Measurements from ENCODE around the gene SSR4. TPM values are rescaled to one million over a fixed set of nuclear protein-coding genes. Genes with fewer than 3 reads are reported as not detected.
A peak's percentile ranks its signal among the peaks of the same experiment; 100 is the strongest.

Gene SSR4
- total RNA-seq, 1 donor from 2014 or later: 243 TPM

DNA sequence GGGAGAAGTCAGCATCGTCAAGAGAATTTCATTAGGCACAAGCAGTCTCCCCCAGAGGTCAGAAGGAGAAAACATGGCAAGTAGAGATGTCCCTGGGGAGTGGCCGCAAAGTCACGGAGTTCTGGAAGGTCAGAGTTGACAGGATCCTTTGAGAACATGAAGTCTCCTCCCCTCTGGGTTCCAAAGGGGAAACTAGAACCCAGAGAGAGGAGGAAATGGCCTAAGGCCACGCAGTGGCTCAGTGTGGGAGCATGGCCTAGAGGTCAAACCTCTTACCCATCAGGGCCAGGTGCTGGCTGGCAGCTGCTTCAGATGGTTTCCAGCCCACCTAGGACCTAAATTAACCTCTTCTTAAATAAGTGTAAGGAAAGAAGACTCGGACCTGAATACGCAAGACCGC lies 1.2 kb upstream of the SSR4 start:
- no peak for DNase-seq (ENCODE audit: low spot score, unreplicated experiment)
- Mint-ChIP-seq H3K4me1 (ENCODE audit: low read depth) (peaks cover 9% of the 10 kb centered on the region), H3K9me3 (ENCODE audit: low read depth) (peaks cover 3% of the 10 kb centered on the region), H3K36me3 (ENCODE audit: insufficient read depth) (peaks cover 4% of the 10 kb centered on the region), H3K27ac (peak overlapping the region; percentile 84), H3K4me3 (ENCODE audit: low read depth) (peak overlapping the region; percentile 91), H3K27me3 (no peaks in the 10 kb centered on the region)
- TF ChIP-seq, protein P1, sequence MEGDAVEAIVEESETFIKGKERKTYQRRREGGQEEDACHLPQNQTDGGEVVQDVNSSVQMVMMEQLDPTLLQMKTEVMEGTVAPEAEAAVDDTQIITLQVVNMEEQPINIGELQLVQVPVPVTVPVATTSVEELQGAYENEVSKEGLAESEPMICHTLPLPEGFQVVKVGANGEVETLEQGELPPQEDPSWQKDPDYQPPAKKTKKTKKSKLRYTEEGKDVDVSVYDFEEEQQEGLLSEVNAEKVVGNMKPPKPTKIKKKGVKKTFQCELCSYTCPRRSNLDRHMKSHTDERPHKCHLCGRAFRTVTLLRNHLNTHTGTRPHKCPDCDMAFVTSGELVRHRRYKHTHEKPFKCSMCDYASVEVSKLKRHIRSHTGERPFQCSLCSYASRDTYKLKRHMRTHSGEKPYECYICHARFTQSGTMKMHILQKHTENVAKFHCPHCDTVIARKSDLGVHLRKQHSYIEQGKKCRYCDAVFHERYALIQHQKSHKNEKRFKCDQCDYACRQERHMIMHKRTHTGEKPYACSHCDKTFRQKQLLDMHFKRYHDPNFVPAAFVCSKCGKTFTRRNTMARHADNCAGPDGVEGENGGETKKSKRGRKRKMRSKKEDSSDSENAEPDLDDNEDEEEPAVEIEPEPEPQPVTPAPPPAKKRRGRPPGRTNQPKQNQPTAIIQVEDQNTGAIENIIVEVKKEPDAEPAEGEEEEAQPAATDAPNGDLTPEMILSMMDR (IDR thresholded peaks at IDR 0.05; ENCODE audit: unreplicated experiment): no peak

DNA sequence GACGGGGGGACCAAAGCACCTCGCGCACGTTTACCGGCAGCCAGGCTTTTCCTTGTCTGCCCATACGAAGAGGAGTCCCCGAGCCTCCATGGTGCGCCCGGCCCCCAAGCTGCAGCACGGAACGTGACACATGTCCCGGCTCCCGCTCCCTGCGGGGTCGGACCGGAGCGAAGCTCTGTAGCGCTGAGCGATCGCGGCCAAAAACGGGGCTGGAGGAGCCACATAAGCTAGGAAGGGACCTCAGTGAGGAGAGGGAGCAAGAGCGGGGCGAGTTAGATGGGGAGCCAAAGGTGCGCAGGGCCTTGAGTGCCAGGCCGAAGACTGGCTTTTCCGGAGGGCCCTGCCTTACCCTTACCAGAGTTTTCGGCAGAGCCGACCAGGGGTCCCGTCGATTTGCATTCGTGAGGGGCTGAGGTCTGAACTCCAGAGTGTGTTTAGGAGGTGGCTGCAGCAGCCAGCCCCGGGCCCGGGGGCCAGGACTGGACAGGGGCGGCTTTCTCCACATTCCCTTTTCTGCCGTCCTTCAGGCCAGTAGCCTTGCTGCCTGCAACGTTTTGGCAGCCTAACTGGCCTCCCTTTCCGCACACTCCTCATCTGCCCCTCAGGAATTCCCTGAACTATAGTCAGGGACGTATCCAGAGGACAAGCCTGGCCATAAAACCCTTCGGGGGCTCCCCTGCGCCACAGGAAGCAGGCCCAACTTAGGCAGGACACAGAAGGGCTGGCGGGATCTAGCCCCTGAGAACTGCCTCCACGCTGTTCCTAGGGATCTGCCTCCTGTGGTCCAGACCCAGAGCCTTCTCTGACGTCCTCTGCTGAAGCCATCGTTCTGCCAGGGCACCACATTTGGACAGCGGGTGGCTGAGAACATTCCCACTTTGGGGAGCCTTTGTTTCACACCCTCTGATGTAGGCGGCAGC lies 689 bp downstream of the SSR4 start:
- TF ChIP-seq, protein P1 (IDR thresholded peaks at IDR 0.05; ENCODE audit: unreplicated experiment): no peak
- H3K4me1 Mint-ChIP-seq (ENCODE audit: low read depth): peaks cover 9% of the 10 kb centered on the region
- no peak for DNase-seq (ENCODE audit: low spot score, unreplicated experiment)
- peaks cover 3% of the 10 kb centered on the region for H3K9me3 Mint-ChIP-seq (ENCODE audit: low read depth)
- H3K27ac Mint-ChIP-seq: peak overlapping the region; percentile 89
- peak overlapping the region; percentile 91 for H3K4me3 Mint-ChIP-seq (ENCODE audit: low read depth)
- peaks cover 2% of the 10 kb centered on the region for H3K36me3 Mint-ChIP-seq (ENCODE audit: insufficient read depth)
- no peaks in the 10 kb centered on the region for H3K27me3 Mint-ChIP-seq

DNA sequence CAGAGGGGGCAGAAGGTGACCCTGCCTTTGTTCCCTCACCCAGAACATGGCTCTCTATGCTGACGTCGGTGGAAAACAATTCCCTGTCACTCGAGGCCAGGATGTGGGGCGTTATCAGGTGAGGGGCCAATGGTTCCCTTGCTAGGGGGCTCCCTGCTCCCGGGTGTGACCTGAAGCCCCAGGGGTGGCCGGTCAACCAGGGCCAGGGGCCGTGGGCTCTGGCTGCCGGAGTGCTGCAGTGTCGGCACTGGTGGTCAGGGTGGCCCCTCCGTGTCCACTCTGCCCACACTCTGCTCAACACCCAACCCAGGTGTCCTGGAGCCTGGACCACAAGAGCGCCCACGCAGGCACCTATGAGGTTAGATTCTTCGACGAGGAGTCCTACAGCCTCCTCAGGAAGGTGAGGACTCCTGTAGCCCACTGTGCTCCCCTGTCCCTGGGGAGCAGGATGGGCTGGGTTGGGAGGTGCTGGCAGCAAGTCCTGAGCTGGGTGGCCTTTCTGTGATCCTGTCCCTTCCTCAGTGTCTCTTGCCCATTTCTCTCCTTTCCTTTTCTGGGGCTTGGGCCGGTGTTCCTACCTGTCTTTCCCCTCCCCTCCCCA lies 3.0 kb downstream of the SSR4 start:
- Mint-ChIP-seq H3K4me1 (ENCODE audit: low read depth) (peaks cover 9% of the 10 kb centered on the region), H3K27ac (no peak overlapping the region), H3K36me3 (ENCODE audit: insufficient read depth) (peaks cover 2% of the 10 kb centered on the region), H3K4me3 (ENCODE audit: low read depth) (no peak overlapping the region), H3K9me3 (ENCODE audit: low read depth) (no peaks in the 10 kb centered on the region), H3K27me3 (no peaks in the 10 kb centered on the region)
- TF ChIP-seq, protein P1 (IDR thresholded peaks at IDR 0.05; ENCODE audit: unreplicated experiment): no peak
- DNase-seq (ENCODE audit: low spot score, unreplicated experiment): no peak

DNA sequence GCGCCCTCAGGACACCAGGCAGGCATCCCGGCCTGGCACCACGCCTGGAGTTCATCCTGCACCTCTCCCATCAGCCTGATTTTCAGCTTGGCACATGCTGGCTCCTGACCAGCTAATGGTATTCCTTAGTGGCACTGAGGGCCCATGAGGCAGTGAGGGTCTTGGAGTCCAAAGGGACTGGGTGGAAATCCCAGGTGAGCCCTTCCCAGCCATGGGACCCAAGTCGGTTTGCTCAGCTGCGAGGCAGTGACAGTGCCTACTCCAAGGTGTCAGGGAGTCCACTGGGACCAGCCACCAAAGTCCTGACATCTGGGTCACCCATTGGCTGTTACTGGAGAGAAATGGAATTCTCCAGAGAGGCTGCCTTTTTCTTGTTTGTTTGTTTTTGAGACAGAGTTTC lies 4.9 kb downstream of the SSR4 start:
- Mint-ChIP-seq H3K27me3 (no peaks in the 10 kb centered on the region), H3K4me3 (ENCODE audit: low read depth) (no peak overlapping the region), H3K4me1 (ENCODE audit: low read depth) (peaks cover 4% of the 10 kb centered on the region), H3K27ac (no peak overlapping the region), H3K36me3 (ENCODE audit: insufficient read depth) (peaks cover 1% of the 10 kb centered on the region), H3K9me3 (ENCODE audit: low read depth) (no peaks in the 10 kb centered on the region)
- TF ChIP-seq, protein P1 (IDR thresholded peaks at IDR 0.05; ENCODE audit: unreplicated experiment): no peak
- no peak for DNase-seq (ENCODE audit: low spot score, unreplicated experiment)

DNA sequence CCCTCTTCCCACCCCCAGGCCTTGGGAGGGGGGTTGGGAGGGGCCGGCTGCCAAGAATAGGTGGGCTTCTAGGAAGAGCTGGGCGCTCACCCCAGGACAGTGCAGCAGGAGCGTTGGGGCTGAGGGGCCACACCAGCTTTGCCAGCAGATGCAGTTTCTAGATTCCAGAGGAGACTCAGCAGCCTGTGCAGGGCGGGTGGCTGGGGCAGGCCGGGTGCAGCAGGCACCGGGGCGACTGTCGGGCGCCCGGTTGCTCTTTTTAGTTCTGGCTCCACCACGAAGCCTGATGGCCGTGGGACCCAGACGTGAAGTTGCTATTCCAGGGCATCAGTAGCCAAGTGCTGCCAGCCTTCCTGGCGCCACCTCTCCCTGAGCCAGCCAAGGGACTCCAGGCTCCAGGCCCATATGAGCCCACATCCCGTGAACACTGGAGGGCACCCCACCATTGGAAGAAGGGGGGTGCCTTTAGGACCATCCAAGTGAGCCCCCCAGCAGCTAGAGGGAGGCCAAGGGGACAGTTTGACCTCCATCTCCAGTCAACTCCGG lies 5.8 kb downstream of the SSR4 start:
- Mint-ChIP-seq H3K27me3 (no peaks in the 10 kb centered on the region), H3K36me3 (ENCODE audit: insufficient read depth) (no peaks in the 10 kb centered on the region), H3K9me3 (ENCODE audit: low read depth) (no peaks in the 10 kb centered on the region), H3K27ac (no peak overlapping the region), H3K4me3 (ENCODE audit: low read depth) (no peak overlapping the region), H3K4me1 (ENCODE audit: low read depth) (peaks cover 4% of the 10 kb centered on the region)
- DNase-seq (ENCODE audit: low spot score, unreplicated experiment): no peak
- TF ChIP-seq, protein P1 (IDR thresholded peaks at IDR 0.05; ENCODE audit: unreplicated experiment): no peak
